HEK293 (cell line): Measurements from ENCODE around the gene TMEM138.

Experiments
- CTCF ChIA-PET: fragments of 350-600 bp; formaldehyde crosslinking; extraction: SDS; loops from one replicate; lab custom pipeline; 2021; ENCODE audit warnings: antibody characterized with exemption; lab: Yijun Ruan, JAX
- POLR2A ChIA-PET: fragments of 300-600 bp; formaldehyde crosslinking; extraction: SDS; loops from one replicate; lab custom pipeline; 2020; ENCODE audit warnings: antibody characterized with exemption, inconsistent platforms; lab: Yijun Ruan, JAX
- H3K27ac ChIP-seq: fragments of 200-500 bp; sonication (Bioruptor generic); 2 replicates; pipeline ENCODE4 v1.5.1; 2014; ENCODE audit warnings: low read depth, low read length, control low read depth, inconsistent platforms; ENCODE audit errors: extremely low read depth
- H3K36me3 ChIP-seq, 2 experiments: fragments of 200-500 bp in 1 of 2; sonication (Bioruptor generic) in 1 of 2; 1 replicate in 1 of 2; 2 replicates in 1 of 2; pipeline ENCODE4 v1.5.1; 2014 to 2017; ENCODE audit warnings: inconsistent platforms in 2 of 2, low read length in 2 of 2; ENCODE audit not compliant: control insufficient read depth in 2 of 2, insufficient read depth in 1 of 2
- H3K4me1 ChIP-seq: fragments of 200-500 bp; sonication (Bioruptor generic); 2 replicates; pipeline ENCODE4 v1.5.1; 2014; ENCODE audit warnings: mild to moderate bottlenecking, low read length, inconsistent platforms; ENCODE audit not compliant: control insufficient read depth, insufficient read depth
- H3K4me3 ChIP-seq: 2 replicates; pipeline ENCODE4 v1.5.1; 2011; ENCODE audit warnings: low read depth, mild to moderate bottlenecking, control low read depth, low read length, moderate library complexity
- H3K9me3 ChIP-seq: fragments of 200-500 bp; sonication (Bioruptor generic); 2 replicates; pipeline ENCODE4 v1.5.1; 2014; ENCODE audit warnings: low read depth, low read length, inconsistent platforms; ENCODE audit not compliant: control insufficient read depth, insufficient read depth
- HOXD13 ChIP-seq: sonication (generic); formaldehyde crosslinking; IDR thresholded peaks from 2 replicates; pipeline ENCODE4 v1.8.0; 2022; ENCODE audit warnings: missing genetic modification reagents, borderline replicate concordance
- IKZF3 ChIP-seq: fragments of 450-650 bp; IDR thresholded peaks from 2 replicates; pipeline ENCODE4 v1.5.0; 2018; ENCODE audit warnings: missing biosample characterization, mild to moderate bottlenecking, missing genetic modification characterization, moderate library complexity
- ZBTB17 ChIP-seq: fragments of 450-650 bp; formaldehyde crosslinking; IDR thresholded peaks from 2 replicates; pipeline ENCODE4 v1.5.1; 2016; ENCODE audit warnings: missing biosample characterization, missing genetic modification characterization
- ZFP69B ChIP-seq: fragments of 450-650 bp; formaldehyde crosslinking; IDR thresholded peaks from 2 replicates; pipeline ENCODE4 v1.5.1; 2016; ENCODE audit warnings: missing biosample characterization, missing genetic modification characterization
- ZNF404 ChIP-seq: fragments of 450-650 bp; formaldehyde crosslinking; IDR thresholded peaks from 2 replicates; pipeline ENCODE4 v1.5.1; 2017; ENCODE audit warnings: missing biosample characterization, missing genetic modification characterization
- ZNF654 ChIP-seq: fragments of 450-650 bp; formaldehyde crosslinking; IDR thresholded peaks from 2 replicates; pipeline ENCODE4 v1.5.1; 2016; ENCODE audit warnings: low read depth, missing biosample characterization, missing genetic modification characterization
- ZSCAN30 ChIP-seq: fragments of 450-650 bp; IDR thresholded peaks from 2 replicates; pipeline ENCODE4 v1.5.1; 2018; ENCODE audit warnings: missing biosample characterization, mild to moderate bottlenecking, missing genetic modification characterization, moderate library complexity
- TF ChIP-seq, protein P1 (sequence below): fragments of 450-650 bp; formaldehyde crosslinking; IDR thresholded peaks from 2 replicates; pipeline ENCODE4 v1.5.1; 2016; ENCODE audit warnings: missing biosample characterization, missing genetic modification characterization
- TF ChIP-seq, protein P2 (sequence below): fragments of 450-650 bp; formaldehyde crosslinking; IDR thresholded peaks from 2 replicates; pipeline ENCODE4 v1.5.1; 2016; ENCODE audit warnings: missing biosample characterization, missing genetic modification characterization
- TF ChIP-seq, protein P3 (sequence below): fragments of 450-650 bp; formaldehyde crosslinking; IDR thresholded peaks from 2 replicates; pipeline ENCODE4 v1.5.1; 2016; ENCODE audit warnings: missing biosample characterization, missing genetic modification characterization, borderline replicate concordance
- TF ChIP-seq, protein P4 (sequence below): fragments of 450-650 bp; formaldehyde crosslinking; conservative IDR thresholded peaks from 2 replicates; pipeline ENCODE4 v1.5.1; 2016; ENCODE audit warnings: low read depth, missing biosample characterization, missing genetic modification characterization
- TF ChIP-seq, protein P5 (sequence below): fragments of 450-650 bp; formaldehyde crosslinking; IDR thresholded peaks from 2 replicates; pipeline ENCODE4 v1.5.1; 2016; ENCODE audit warnings: missing biosample characterization, missing genetic modification characterization
- TF ChIP-seq, protein P6 (sequence below): fragments of 450-650 bp; formaldehyde crosslinking; IDR thresholded peaks from 2 replicates; pipeline ENCODE4 v1.5.1; 2016; ENCODE audit warnings: missing biosample characterization, missing genetic modification characterization, borderline replicate concordance

The TMEM138 gene

DNA sequence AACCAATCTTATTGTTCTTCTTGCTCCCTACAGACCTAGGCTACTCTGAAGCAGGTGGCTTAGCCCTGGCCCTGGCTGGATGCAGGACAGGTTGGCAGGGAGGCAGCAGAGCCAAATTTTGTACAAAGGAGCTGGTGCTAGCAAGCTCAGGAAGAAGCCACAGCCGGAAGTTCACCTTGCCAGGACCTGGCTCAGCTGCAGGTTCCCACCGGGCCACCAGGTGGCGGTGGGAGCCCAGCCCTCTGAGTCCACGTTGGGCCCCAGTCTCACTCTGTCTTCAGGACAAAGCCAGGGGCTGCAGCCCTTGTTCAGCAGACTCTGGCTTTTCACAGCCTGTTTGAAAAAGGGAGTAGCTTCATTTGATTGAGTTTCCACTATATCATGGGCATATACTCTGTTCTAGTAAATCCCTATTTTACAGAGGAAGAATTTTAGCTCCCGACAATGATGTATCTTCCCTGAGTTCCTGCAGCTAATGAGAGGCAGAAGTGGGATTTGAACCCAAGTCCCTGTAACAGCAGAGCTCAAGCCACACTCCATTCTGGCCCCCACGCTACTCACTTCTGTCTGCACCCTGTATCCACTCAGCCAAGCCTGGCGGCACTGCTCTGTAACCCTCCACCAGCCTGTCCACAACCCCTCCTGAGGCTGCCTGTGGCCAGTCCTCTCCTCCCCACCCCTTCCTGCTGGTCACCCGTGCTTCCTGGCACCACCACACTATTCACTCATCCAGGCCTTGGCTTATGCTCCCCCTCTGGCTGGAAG is 25.8 kb upstream of the TMEM138 start:
- Histone ChIP-seq H3K9me3 (no peaks in the 10 kb centered on the region), H3K4me1 (no peaks in the 10 kb centered on the region), H3K36me3 (peaks cover 0 to 28% of the 10 kb centered on the region in 2 experiments; a peak in 1 of 3 replicates), H3K4me3 (no peak overlapping the region), H3K27ac (no peak overlapping the region)
- ChIA-PET POLR2A (interaction anchor here (0.6 to 4.3 kb wide), 12 partner anchors 10 to 93 kb away, joined by 3 to 56 read pairs (median 4); partner anchors contain the start of genes CPSF7, CYB561A3, SDHAF2 and TMEM138), CTCF (interaction anchor here (0.5 to 6.0 kb wide), 33 partner anchors 9 to 701 kb away, joined by 3 to 210 read pairs (median 5); partner anchors contain the start of genes CYB561A3, TMEM138 and TMEM216)
- TF ChIP-seq, protein P1, sequence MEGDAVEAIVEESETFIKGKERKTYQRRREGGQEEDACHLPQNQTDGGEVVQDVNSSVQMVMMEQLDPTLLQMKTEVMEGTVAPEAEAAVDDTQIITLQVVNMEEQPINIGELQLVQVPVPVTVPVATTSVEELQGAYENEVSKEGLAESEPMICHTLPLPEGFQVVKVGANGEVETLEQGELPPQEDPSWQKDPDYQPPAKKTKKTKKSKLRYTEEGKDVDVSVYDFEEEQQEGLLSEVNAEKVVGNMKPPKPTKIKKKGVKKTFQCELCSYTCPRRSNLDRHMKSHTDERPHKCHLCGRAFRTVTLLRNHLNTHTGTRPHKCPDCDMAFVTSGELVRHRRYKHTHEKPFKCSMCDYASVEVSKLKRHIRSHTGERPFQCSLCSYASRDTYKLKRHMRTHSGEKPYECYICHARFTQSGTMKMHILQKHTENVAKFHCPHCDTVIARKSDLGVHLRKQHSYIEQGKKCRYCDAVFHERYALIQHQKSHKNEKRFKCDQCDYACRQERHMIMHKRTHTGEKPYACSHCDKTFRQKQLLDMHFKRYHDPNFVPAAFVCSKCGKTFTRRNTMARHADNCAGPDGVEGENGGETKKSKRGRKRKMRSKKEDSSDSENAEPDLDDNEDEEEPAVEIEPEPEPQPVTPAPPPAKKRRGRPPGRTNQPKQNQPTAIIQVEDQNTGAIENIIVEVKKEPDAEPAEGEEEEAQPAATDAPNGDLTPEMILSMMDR (tag by site-specific recombination) = peak; percentile 82
- TF ChIP-seq, protein P2, sequence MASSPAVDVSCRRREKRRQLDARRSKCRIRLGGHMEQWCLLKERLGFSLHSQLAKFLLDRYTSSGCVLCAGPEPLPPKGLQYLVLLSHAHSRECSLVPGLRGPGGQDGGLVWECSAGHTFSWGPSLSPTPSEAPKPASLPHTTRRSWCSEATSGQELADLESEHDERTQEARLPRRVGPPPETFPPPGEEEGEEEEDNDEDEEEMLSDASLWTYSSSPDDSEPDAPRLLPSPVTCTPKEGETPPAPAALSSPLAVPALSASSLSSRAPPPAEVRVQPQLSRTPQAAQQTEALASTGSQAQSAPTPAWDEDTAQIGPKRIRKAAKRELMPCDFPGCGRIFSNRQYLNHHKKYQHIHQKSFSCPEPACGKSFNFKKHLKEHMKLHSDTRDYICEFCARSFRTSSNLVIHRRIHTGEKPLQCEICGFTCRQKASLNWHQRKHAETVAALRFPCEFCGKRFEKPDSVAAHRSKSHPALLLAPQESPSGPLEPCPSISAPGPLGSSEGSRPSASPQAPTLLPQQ (tag by site-specific recombination) = peak; percentile 40; the same call in 1 of the 2 replicates
- peak; percentile 61 for TF ChIP-seq ZNF654 (tag by site-specific recombination)
- peak; percentile 50; the same call in 1 of the 2 replicates for TF ChIP-seq ZFP69B (tag by site-specific recombination)
- TF ChIP-seq, protein P3, sequence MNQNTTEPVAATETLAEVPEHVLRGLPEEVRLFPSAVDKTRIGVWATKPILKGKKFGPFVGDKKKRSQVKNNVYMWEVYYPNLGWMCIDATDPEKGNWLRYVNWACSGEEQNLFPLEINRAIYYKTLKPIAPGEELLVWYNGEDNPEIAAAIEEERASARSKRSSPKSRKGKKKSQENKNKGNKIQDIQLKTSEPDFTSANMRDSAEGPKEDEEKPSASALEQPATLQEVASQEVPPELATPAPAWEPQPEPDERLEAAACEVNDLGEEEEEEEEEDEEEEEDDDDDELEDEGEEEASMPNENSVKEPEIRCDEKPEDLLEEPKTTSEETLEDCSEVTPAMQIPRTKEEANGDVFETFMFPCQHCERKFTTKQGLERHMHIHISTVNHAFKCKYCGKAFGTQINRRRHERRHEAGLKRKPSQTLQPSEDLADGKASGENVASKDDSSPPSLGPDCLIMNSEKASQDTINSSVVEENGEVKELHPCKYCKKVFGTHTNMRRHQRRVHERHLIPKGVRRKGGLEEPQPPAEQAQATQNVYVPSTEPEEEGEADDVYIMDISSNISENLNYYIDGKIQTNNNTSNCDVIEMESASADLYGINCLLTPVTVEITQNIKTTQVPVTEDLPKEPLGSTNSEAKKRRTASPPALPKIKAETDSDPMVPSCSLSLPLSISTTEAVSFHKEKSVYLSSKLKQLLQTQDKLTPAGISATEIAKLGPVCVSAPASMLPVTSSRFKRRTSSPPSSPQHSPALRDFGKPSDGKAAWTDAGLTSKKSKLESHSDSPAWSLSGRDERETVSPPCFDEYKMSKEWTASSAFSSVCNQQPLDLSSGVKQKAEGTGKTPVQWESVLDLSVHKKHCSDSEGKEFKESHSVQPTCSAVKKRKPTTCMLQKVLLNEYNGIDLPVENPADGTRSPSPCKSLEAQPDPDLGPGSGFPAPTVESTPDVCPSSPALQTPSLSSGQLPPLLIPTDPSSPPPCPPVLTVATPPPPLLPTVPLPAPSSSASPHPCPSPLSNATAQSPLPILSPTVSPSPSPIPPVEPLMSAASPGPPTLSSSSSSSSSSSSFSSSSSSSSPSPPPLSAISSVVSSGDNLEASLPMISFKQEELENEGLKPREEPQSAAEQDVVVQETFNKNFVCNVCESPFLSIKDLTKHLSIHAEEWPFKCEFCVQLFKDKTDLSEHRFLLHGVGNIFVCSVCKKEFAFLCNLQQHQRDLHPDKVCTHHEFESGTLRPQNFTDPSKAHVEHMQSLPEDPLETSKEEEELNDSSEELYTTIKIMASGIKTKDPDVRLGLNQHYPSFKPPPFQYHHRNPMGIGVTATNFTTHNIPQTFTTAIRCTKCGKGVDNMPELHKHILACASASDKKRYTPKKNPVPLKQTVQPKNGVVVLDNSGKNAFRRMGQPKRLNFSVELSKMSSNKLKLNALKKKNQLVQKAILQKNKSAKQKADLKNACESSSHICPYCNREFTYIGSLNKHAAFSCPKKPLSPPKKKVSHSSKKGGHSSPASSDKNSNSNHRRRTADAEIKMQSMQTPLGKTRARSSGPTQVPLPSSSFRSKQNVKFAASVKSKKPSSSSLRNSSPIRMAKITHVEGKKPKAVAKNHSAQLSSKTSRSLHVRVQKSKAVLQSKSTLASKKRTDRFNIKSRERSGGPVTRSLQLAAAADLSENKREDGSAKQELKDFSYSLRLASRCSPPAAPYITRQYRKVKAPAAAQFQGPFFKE (tag by site-specific recombination) = no peak
- peak; percentile 49; the same call in 1 of the 2 replicates for TF ChIP-seq ZSCAN30 (tag by site-specific recombination)
- peak; percentile 36; the same call in 1 of the 2 replicates for TF ChIP-seq ZBTB17 (tag by site-specific recombination)
- TF ChIP-seq, protein P4, sequence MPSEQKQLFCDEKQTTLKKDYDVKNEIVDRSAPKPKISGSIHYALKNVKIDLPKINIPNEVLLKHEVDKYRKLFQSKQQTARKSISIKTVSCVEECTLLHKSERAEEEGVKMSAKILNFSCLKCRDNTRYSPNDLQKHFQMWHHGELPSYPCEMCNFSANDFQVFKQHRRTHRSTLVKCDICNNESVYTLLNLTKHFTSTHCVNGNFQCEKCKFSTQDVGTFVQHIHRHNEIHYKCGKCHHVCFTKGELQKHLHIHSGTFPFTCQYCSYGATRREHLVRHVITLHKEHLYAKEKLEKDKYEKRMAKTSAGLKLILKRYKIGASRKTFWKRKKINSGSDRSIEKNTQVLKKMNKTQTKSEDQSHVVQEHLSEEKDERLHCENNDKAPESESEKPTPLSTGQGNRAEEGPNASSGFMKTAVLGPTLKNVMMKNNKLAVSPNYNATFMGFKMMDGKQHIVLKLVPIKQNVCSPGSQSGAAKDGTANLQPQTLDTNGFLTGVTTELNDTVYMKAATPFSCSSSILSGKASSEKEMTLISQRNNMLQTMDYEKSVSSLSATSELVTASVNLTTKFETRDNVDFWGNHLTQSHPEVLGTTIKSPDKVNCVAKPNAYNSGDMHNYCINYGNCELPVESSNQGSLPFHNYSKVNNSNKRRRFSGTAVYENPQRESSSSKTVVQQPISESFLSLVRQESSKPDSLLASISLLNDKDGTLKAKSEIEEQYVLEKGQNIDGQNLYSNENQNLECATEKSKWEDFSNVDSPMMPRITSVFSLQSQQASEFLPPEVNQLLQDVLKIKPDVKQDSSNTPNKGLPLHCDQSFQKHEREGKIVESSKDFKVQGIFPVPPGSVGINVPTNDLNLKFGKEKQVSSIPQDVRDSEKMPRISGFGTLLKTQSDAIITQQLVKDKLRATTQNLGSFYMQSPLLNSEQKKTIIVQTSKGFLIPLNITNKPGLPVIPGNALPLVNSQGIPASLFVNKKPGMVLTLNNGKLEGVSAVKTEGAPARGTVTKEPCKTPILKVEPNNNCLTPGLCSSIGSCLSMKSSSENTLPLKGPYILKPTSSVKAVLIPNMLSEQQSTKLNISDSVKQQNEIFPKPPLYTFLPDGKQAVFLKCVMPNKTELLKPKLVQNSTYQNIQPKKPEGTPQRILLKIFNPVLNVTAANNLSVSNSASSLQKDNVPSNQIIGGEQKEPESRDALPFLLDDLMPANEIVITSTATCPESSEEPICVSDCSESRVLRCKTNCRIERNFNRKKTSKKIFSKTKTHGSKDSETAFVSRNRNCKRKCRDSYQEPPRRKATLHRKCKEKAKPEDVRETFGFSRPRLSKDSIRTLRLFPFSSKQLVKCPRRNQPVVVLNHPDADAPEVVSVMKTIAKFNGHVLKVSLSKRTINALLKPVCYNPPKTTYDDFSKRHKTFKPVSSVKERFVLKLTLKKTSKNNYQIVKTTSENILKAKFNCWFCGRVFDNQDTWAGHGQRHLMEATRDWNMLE (tag by site-specific recombination) = peak; percentile 59
- TF ChIP-seq, protein P5, sequence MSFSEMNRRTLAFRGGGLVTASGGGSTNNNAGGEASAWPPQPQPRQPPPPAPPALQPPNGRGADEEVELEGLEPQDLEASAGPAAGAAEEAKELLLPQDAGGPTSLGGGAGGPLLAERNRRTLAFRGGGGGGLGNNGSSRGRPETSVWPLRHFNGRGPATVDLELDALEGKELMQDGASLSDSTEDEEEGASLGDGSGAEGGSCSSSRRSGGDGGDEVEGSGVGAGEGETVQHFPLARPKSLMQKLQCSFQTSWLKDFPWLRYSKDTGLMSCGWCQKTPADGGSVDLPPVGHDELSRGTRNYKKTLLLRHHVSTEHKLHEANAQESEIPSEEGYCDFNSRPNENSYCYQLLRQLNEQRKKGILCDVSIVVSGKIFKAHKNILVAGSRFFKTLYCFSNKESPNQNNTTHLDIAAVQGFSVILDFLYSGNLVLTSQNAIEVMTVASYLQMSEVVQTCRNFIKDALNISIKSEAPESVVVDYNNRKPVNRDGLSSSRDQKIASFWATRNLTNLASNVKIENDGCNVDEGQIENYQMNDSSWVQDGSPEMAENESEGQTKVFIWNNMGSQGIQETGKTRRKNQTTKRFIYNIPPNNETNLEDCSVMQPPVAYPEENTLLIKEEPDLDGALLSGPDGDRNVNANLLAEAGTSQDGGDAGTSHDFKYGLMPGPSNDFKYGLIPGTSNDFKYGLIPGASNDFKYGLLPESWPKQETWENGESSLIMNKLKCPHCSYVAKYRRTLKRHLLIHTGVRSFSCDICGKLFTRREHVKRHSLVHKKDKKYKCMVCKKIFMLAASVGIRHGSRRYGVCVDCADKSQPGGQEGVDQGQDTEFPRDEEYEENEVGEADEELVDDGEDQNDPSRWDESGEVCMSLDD (tag by site-specific recombination) = no peak
- TF ChIP-seq, protein P6, sequence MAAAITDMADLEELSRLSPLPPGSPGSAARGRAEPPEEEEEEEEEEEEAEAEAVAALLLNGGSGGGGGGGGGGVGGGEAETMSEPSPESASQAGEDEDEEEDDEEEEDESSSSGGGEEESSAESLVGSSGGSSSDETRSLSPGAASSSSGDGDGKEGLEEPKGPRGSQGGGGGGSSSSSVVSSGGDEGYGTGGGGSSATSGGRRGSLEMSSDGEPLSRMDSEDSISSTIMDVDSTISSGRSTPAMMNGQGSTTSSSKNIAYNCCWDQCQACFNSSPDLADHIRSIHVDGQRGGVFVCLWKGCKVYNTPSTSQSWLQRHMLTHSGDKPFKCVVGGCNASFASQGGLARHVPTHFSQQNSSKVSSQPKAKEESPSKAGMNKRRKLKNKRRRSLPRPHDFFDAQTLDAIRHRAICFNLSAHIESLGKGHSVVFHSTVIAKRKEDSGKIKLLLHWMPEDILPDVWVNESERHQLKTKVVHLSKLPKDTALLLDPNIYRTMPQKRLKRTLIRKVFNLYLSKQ (tag by site-specific recombination) = no peak
- TF ChIP-seq HOXD13 = no peak
- no peak for TF ChIP-seq ZNF404
- no peak for TF ChIP-seq IKZF3
